ENCODE measurements around the gene GNAS-AS1.

Gene GNAS-AS1

GRCh38 chr20:58802061-58802460, 48.6 kb downstream of the GNAS-AS1 start:
- DNase-seq: no peak

GRCh38 chr20:58800134-58800871, 50.4 kb downstream of the GNAS-AS1 start:
- DNase-seq: no peak

- no peak for DNase-seq
Measured at GRCh38 chr20:58797371-58798338, 53.0 kb downstream of the GNAS-AS1 start.

DNA sequence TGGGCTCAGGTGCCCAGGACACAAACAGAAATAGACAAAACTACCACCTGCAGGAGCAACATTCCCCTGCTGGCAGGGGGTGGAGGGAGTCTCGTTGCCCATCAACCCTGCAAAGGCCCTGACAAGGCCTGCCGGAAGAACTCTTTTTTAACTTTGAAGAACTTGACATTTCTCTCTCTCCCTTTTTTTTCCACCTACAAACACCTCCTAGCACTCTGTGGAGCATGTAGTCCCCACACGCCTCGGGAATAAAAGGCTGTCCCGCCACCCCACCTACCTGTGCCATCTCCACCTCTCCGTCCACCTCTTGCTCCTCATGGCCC, 54.8 kb downstream of the GNAS-AS1 start:
- DNase-seq: no peak

- DNase-seq: no peak
Measured at GRCh38 chr20:58795181-58795922, 55.4 kb downstream of the GNAS-AS1 start.

- no peak for DNase-seq
Measured at GRCh38 chr20:58794510-58795180, 56.1 kb downstream of the GNAS-AS1 start.

- DNase-seq: no peak
Measured at GRCh38 chr20:58793512-58794420, 56.9 kb downstream of the GNAS-AS1 start.

- DNase-seq: no peak
Measured at GRCh38 chr20:58792426-58792825, 58.3 kb downstream of the GNAS-AS1 start.

DNA sequence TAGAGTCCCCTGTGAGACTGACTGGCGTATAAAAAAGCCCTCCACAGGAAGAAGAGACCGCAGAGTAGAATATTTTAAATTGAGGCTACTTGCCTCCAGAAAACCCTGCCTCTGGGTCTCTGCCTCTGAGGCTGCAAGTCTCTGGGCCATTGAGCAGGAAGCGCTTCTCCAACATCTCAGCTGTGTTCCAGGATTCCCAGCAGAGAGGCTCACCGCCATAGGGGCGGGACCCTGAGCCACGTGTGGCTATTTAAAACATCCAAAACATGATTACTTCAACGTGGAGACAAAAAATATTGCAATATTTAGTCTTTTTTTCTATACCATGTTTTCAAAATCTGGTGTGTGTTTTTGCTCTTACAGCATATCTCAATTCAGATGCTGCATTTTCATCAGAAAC, 59.4 kb downstream of the GNAS-AS1 start:
- DNase-seq: no peak

GRCh38 chr20:58790454-58790853, 60.2 kb downstream of the GNAS-AS1 start:
- no peak for DNase-seq

- no peak for DNase-seq
Measured at GRCh38 chr20:58788896-58789544, 61.7 kb downstream of the GNAS-AS1 start.

GRCh38 chr20:58787211-58788005, 63.3 kb downstream of the GNAS-AS1 start:
- DNase-seq: no peak

- no peak for DNase-seq
Measured at GRCh38 chr20:58784321-58785074, 66.2 kb downstream of the GNAS-AS1 start.

- DNase-seq: no peak
Measured at GRCh38 chr20:58783511-58784011, 67.1 kb downstream of the GNAS-AS1 start.

GRCh38 chr20:58781138-58781537, 69.6 kb downstream of the GNAS-AS1 start:
- DNase-seq: no peak

DNA sequence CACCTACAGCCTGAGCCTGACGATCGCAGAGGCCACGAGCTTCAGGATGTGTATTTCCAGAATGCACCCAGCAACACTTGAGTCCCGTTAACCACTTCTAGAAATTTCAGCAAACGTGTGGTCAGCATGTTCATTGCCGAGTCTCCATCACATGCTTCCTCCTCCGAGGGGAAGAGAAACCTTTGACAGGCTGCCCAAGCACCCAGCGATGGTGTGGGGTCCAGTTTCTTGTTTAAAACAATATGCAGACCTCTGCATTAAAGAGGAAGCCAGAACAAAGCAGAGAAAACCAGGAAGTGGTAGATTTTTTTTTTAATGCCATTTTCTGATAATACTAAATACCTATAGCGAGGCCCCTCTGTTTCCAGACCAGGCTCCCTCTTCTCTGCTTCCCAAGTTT, 71.9 kb downstream of the GNAS-AS1 start:
- no peak for DNase-seq

DNA sequence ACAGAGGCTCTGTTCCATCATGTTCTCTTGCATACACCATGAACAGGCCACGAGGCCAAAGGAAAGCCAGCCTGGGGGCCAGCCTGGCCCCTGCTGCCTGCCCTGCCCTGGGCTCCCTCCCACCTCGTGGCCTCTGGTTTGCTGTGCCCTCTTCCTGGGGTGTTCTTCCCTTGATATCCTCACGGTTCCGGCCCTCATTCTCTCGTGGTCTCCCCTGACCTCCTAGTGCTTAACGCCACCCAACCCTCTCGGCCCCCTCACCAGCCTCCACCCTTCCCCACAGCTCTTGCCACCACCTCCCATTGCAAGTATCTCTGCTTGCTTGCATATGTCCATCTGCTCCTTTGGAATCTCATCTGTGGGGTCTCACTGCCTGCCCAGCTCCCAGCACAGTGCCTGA, 73.0 kb downstream of the GNAS-AS1 start:
- DNase-seq: no peak

GRCh38 chr20:58776109-58776508, 74.6 kb downstream of the GNAS-AS1 start:
- DNase-seq: no peak

DNA sequence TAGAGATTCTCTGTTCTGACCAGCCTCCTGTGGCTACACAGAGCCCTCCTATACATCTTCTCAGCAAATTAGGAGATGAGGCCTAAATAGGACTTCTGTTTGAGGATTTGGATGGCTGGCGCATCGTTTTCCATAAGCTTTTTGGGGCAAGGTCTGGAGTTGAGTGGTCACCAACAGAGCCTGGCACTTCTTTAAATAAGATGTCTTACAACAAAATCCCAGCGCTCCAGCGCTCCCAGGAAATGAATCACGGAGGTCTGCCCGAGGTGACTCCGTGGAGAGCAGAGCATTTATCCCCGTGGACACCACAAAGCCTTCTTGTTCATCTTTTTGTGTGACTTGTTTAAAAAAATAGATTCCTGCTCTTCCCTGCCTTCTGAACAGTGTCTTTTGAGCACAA, 75.3 kb downstream of the GNAS-AS1 start:
- no peak for DNase-seq
